ENCODE measurements around the gene RPS27L.
"Not testable (repeated sequence)": the region's sequence is repeated elsewhere in the genome, so short reads cannot be mapped to it uniquely, and the experiment has no call there.

The RPS27L gene

GRCh38 chr15:63135281-63135680 lies 22.0 kb downstream of the RPS27L start:
- DNase-seq: no peak

GRCh38 chr15:63134245-63134985 lies 22.9 kb downstream of the RPS27L start:
- no peak for DNase-seq

- no peak for DNase-seq
Observed at GRCh38 chr15:63133786-63134185, 23.5 kb downstream of the RPS27L start.

- no peak for DNase-seq
Observed at GRCh38 chr15:63126726-63127125, 30.6 kb downstream of the RPS27L start.

- DNase-seq: no peak
Observed at GRCh38 chr15:63124506-63124905, 32.8 kb downstream of the RPS27L start.

- peak; percentile 99 for DNase-seq
Observed at GRCh38 chr15:63122002-63122875, 35.0 kb downstream of the RPS27L start.

GRCh38 chr15:63121382-63122001 lies 35.8 kb downstream of the RPS27L start, which contains the start of gene LACTB:
Gene LACTB, plus strand, starts transcription at chr15:63121861. Its CDS starts 11 bp downstream, at chr15:63121872.
- peak; percentile 91 for DNase-seq

- no peak for DNase-seq
Observed at GRCh38 chr15:63118854-63119253, 38.4 kb downstream of the RPS27L start.

GRCh38 chr15:63114465-63114864 lies 42.8 kb downstream of the RPS27L start:
- DNase-seq: no peak

GRCh38 chr15:63112871-63113270 lies 44.4 kb downstream of the RPS27L start:
- DNase-seq: no peak

- DNase-seq: no peak
Observed at GRCh38 chr15:63111481-63111880, 45.8 kb downstream of the RPS27L start.

GRCh38 chr15:63110428-63111026 lies 46.8 kb downstream of the RPS27L start:
- no peak for DNase-seq

- no peak for DNase-seq
Observed at GRCh38 chr15:63109920-63110319, 47.4 kb downstream of the RPS27L start.

GRCh38 chr15:63109498-63109897 lies 47.8 kb downstream of the RPS27L start:
- DNase-seq: no peak

- DNase-seq: no peak
Observed at GRCh38 chr15:63107895-63108546, 49.3 kb downstream of the RPS27L start.

GRCh38 chr15:63105354-63105753 lies 51.9 kb downstream of the RPS27L start:
- DNase-seq: not testable (repeated sequence)

GRCh38 chr15:63104727-63105126 lies 52.5 kb downstream of the RPS27L start:
- DNase-seq: no peak

- no peak for DNase-seq
Observed at GRCh38 chr15:63103416-63103815, 53.9 kb downstream of the RPS27L start.

GRCh38 chr15:63099581-63099980 lies 57.7 kb downstream of the RPS27L start:
- not testable (repeated sequence) for DNase-seq

GRCh38 chr15:63098901-63099300 lies 58.4 kb downstream of the RPS27L start:
- not testable (repeated sequence) for DNase-seq
